Hepatocyte (in vitro differentiated cells): ENCODE data around the gene PKLR. TPM values are rescaled to one million over a fixed set of nuclear protein-coding genes. Genes with fewer than 3 reads are reported as not detected.

ENCODE experiments used
- DNase-seq: peaks from one replicate; pipeline ENCODE4 v3.0.0-alpha.2; 2016; ENCODE audit warnings: low spot score
- H2AFZ ChIP-seq: fragments of 200-600 bp; sonication (generic); 2 replicates; pipeline ENCODE4 v1.6.0; 2016; ENCODE audit warnings: antibody characterized with exemption, mild to moderate bottlenecking
- H3K27ac ChIP-seq: fragments of 200-600 bp; sonication (generic); 2 replicates; pipeline ENCODE4 v1.5.1; 2016; ENCODE audit warnings: mild to moderate bottlenecking
- H3K27me3 ChIP-seq: fragments of 200-600 bp; sonication (generic); 2 replicates; pipeline ENCODE4 v1.6.1; 2016
- H3K36me3 ChIP-seq: fragments of 200-600 bp; sonication (generic); replicated peaks from 2 replicates; pipeline ENCODE4 v1.5.1; 2016; ENCODE audit warnings: low read depth; ENCODE audit not compliant: insufficient read depth
- H3K4me1 ChIP-seq: fragments of 200-600 bp; sonication (generic); 2 replicates; pipeline ENCODE4 v1.5.1; 2016; ENCODE audit warnings: mild to moderate bottlenecking, moderate library complexity; ENCODE audit not compliant: insufficient read depth
- H3K4me2 ChIP-seq: fragments of 200-600 bp; sonication (generic); 2 replicates; pipeline ENCODE4 v1.6.0; 2016
- H3K4me3 ChIP-seq: fragments of 200-600 bp; sonication (generic); 2 replicates; pipeline ENCODE4 v1.5.1; 2016; ENCODE audit warnings: mild to moderate bottlenecking
- H3K79me2 ChIP-seq: fragments of 200-600 bp; sonication (generic); 2 replicates; pipeline ENCODE4 v1.6.0; 2017; ENCODE audit warnings: mild to moderate bottlenecking
- H3K9me2 ChIP-seq: fragments of 200-600 bp; sonication (generic); replicated peaks from 2 replicates; pipeline ENCODE4 v1.6.0; 2017; ENCODE audit warnings: mild to moderate bottlenecking; ENCODE audit not compliant: insufficient read depth
- H3K9me3 ChIP-seq: fragments of 200-600 bp; sonication (generic); 2 replicates; pipeline ENCODE4 v1.5.1; 2016; ENCODE audit warnings: low read depth, mild to moderate bottlenecking
- H4K20me1 ChIP-seq: fragments of 200-600 bp; sonication (generic); 2 replicates; pipeline ENCODE4 v1.6.0; 2016; ENCODE audit warnings: mild to moderate bottlenecking; ENCODE audit not compliant: insufficient read depth, poor library complexity, severe bottlenecking
- CTCF ChIP-seq: fragments of 200-600 bp; sonication (generic); IDR thresholded peaks from 2 replicates; pipeline ENCODE4 v1.5.1; 2016; ENCODE audit warnings: antibody characterized with exemption, mild to moderate bottlenecking; ENCODE audit not compliant: poor library complexity
- EZH2 ChIP-seq: fragments of 200-600 bp; sonication (generic); IDR thresholded peaks from 2 replicates; pipeline ENCODE4 v1.6.1; 2016; ENCODE audit warnings: antibody characterized with exemption, mild to moderate bottlenecking, borderline replicate concordance
- EZH2phosphoT487 ChIP-seq: fragments of 200-600 bp; sonication (generic); IDR thresholded peaks from one replicate; pipeline ENCODE4 v1.6.1; 2018; ENCODE audit warnings: antibody characterized with exemption, mild to moderate bottlenecking, low read depth, moderate library complexity; ENCODE audit not compliant: unreplicated experiment, severe bottlenecking
- WGBS: methylation state at CpG from one replicate; pipeline ENCODE4 v1.1.6; 2016; ENCODE audit warnings: low lambda C conversion rate; ENCODE audit errors: missing lambda C conversion rate; 5-methylcytosine and 5-hydroxymethylcytosine counted together
- polyA plus RNA-seq: library from polyadenylated mRNA; unstranded; fragments of >200 nt; fragmentation: Nextera tagmentation; extraction: Ambion mirVana; gene quantifications from 2 replicates; pipeline ENCODE4 v1.2.1, GENCODE V29; 2016
- total RNA-seq: library from RNA; depleted of rRNA; stranded (reverse); fragments of >200 nt; gene quantifications from 2 replicates; pipeline ENCODE4 v1.2.3, GENCODE V29; 2014

The PKLR gene
- total and polyA plus RNA-seq, 2 experiments from 2014 or later: 10.9 to 13.3 TPM

- H3K9me2 ChIP-seq: no peaks in the 10 kb centered on the region
- H3K27me3 ChIP-seq: no peaks in the 10 kb centered on the region
- H4K20me1 ChIP-seq: peaks cover 9% of the 10 kb centered on the region
- no peak overlapping the region for H2AFZ ChIP-seq
- H3K36me3 ChIP-seq: no peaks in the 10 kb centered on the region
- H3K4me3 ChIP-seq: no peak overlapping the region
- no peaks in the 10 kb centered on the region for H3K9me3 ChIP-seq
- H3K4me1 ChIP-seq: peaks cover 16% of the 10 kb centered on the region
- peaks cover 25% of the 10 kb centered on the region for H3K79me2 ChIP-seq
- no peak overlapping the region for H3K27ac ChIP-seq
- 96% methylated on average over 7 of the region's 7 CpGs for WGBS
- DNase-seq: no peak
- TF ChIP-seq CTCF (no peak), EZH2 (no peak), EZH2phosphoT487 (no peak)
- H3K4me2 ChIP-seq: no peak overlapping the region
These were observed 25.4 kb upstream of the PKLR start for GRCh38 chr1:155326631-155327037.

DNA sequence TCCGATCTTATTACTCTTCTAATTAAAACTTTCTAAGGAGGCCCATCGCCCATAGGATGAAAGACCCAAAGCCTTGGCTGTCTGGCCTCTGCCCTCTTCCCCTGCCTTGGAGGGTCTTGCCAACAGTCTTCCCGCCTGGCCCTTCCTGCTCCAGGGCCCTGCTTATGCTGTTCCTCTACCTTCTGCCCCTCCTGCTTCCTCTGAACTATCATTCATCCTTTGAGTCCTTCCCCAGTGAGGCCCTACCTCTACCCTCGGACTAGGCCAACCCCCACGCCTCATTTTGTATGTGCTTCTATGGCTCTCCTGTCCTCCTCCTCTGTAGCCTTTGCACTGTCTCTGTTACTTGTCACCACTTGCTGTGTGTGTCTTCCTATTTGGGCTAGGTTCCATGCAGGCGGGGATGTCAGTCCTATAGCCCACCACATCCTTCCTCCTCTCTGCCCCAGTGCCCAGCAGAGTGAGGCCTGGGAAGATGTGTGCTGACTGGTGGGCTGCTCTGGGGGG lies 24.8 kb upstream of the PKLR start:
- Histone ChIP-seq H3K4me1 (peaks cover 21% of the 10 kb centered on the region), H3K27ac (no peak overlapping the region), H3K9me2 (no peaks in the 10 kb centered on the region), H4K20me1 (peaks cover 11% of the 10 kb centered on the region), H3K4me2 (peak overlapping the region; percentile 87), H2AFZ (no peak overlapping the region), H3K36me3 (no peaks in the 10 kb centered on the region), H3K27me3 (no peaks in the 10 kb centered on the region), H3K4me3 (no peak overlapping the region), H3K9me3 (no peaks in the 10 kb centered on the region), H3K79me2 (peaks cover 25% of the 10 kb centered on the region)
- 93% methylated on average over 6 of the region's 6 CpGs for WGBS
- DNase-seq: no peak
- TF ChIP-seq EZH2phosphoT487 (no peak), CTCF (no peak), EZH2 (no peak)

DNA sequence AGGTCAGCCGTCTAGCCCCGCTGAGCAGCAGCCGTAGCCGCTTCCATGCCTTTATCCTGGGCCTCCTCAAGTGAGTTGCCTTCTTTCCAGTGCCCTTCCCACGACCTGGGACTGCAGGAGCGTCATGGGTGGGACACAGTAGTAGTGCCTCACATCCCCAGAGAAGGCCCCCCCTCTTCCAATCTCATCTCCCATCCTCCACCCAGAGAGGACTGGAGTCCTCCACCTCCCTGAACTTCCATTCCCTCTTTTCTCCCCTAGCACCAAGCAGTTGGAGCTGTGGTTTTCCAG lies 24.3 kb upstream of the PKLR start:
- H3K4me3 ChIP-seq: peak overlapping the region; percentile 97
- no peaks in the 10 kb centered on the region for H3K9me2 ChIP-seq
- no peak for DNase-seq
- no peak overlapping the region for H2AFZ ChIP-seq
- WGBS: 54% methylated on average over 6 of the region's 6 CpGs
- H3K36me3 ChIP-seq: no peaks in the 10 kb centered on the region
- H3K4me2 ChIP-seq: peak overlapping the region; percentile 87
- H3K79me2 ChIP-seq: peaks cover 25% of the 10 kb centered on the region
- peaks cover 21% of the 10 kb centered on the region for H3K4me1 ChIP-seq
- H3K27me3 ChIP-seq: no peaks in the 10 kb centered on the region
- no peak for TF ChIP-seq EZH2phosphoT487
- no peak for TF ChIP-seq EZH2
- peaks cover 11% of the 10 kb centered on the region for H4K20me1 ChIP-seq
- no peaks in the 10 kb centered on the region for H3K9me3 ChIP-seq
- peak overlapping the region; percentile 76 for H3K27ac ChIP-seq

DNA sequence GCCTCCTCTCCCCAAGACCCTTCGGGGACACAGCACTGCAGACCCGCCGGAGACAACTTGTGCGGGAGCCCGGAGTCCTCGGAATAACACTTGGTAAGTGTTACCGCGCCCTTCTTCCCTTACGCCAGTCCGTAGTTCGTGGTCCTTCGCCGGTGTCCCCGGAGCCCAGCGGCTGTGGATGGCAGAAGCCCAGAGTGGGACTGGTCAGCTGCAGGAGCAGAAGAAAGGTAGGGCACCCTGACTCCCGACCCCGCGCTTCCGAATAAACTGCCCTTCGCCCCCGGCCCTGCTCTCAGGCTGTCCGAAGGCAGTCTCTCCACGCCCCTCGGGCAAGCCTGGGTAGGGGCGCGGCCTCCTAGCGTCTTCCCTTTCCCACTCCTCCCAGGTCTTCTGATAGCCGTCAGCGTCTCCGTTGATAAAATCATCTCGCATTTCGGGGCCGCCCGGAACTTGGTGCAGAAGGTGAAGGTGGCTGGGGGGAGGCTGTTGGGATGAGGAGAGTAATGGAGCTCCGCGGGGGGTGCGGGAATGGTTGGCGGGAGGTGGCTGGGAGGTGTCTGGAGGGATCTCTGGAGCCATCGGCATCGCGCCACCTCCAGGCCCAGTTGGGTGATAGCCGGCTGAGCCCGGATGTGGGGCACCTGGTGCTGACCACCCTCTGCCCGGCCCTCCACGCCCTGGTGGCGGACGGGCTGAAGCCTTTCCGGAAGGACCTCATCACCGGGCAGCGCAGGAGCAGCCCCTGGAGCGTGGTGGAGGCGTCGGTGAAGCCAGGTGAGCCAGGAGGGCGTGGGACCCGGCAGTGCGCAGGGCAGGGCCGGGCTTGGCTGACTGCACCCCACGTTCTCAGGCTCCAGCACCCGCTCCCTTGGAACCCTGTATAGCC lies 23.7 kb upstream of the PKLR start:
- H4K20me1 ChIP-seq: peaks cover 11% of the 10 kb centered on the region
- peaks cover 21% of the 10 kb centered on the region for H3K4me1 ChIP-seq
- peak overlapping the region; percentile 97 for H3K4me3 ChIP-seq
- peaks cover 25% of the 10 kb centered on the region for H3K79me2 ChIP-seq
- no peaks in the 10 kb centered on the region for H3K27me3 ChIP-seq
- peak; percentile 86 for DNase-seq
- H3K36me3 ChIP-seq: no peaks in the 10 kb centered on the region
- H3K27ac ChIP-seq: peak overlapping the region; percentile 76
- no peaks in the 10 kb centered on the region for H3K9me2 ChIP-seq
- H3K9me3 ChIP-seq: no peaks in the 10 kb centered on the region
- peak overlapping the region; percentile 53 for H2AFZ ChIP-seq
- 6% methylated on average over 58 of the region's 59 CpGs for WGBS
- TF ChIP-seq CTCF (peak; percentile 46), EZH2phosphoT487 (no peak)
- H3K4me2 ChIP-seq: peak overlapping the region; percentile 87
